HG03060 (cell line): ENCODE data around the gene HOXD10.

Experiments used
- ATAC-seq: cut with Tn5 transposase; IDR thresholded peaks from one replicate; pipeline ENCODE4 v1.9.1; 2021; ENCODE audit warnings: low read depth, moderate number of reproducible peaks; ENCODE audit not compliant: unreplicated experiment

HOXD10 gene

DNA sequence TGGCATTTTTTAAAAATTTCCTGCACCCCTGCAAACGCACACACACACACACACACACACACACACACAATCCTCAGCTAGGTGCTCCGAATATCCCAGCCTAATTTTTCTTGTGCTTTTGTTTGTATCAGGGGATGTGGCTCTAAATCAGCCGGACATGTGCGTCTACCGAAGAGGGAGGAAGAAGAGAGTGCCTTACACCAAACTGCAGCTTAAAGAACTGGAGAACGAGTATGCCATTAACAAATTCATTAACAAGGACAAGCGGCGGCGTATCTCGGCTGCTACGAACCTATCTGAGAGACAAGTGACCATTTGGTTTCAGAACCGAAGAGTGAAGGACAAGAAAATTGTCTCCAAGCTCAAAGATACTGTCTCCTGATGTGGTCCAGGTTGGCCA is 22.2 kb upstream of the HOXD10 start:
- no peak for ATAC-seq

GRCh38 chr2:176095421-176095820 is 21.2 kb upstream of the HOXD10 start:
- ATAC-seq: no peak

GRCh38 chr2:176096243-176096985 is 20.2 kb upstream of the HOXD10 start:
- ATAC-seq: no peak

DNA sequence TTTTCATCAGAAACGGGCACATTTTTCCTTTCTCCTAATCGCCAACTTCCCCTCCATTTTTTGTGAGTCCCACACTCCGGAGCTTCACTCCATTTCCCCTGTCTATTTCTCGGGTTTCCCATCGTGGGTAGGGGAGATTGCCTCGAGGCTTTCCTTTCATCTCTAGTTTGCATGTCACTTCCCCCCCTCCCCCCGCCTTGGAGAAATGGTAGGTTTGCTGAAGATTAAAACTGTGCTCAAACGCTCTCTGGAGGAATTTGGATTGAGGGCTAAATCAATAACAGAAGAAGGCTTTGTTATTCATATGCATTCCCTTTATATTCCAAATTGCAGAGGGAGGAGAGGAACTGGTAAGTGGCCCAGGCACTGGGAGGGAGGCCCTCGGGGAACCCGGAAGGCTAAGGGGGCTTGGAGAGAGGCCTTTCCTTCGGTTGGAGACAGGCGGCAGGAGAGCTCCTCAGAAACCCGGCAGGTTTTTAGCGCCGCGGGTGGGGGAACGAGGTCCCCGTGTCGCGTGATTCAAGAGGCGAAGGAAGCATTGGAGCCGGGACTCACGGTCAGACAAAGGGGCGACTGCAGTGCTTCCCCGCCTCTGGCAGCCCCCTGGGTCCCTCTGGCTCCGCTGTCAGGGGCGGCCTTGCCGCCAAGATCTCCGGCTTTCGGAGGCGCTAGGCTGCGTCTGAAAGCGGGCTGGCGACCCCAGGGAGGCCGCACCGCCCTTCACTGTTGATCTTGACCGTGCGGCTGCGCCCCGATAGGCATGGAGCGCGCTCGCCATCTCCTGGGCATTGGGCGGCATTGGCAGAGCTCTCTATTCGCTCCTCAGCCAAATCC is 19.4 kb upstream of the HOXD10 start:
- ATAC-seq: no peak

GRCh38 chr2:176097820-176098365 is 18.7 kb upstream of the HOXD10 start:
- no peak for ATAC-seq

- ATAC-seq: no peak
These were observed 18.0 kb upstream of the HOXD10 start for GRCh38 chr2:176098366-176099158.

DNA sequence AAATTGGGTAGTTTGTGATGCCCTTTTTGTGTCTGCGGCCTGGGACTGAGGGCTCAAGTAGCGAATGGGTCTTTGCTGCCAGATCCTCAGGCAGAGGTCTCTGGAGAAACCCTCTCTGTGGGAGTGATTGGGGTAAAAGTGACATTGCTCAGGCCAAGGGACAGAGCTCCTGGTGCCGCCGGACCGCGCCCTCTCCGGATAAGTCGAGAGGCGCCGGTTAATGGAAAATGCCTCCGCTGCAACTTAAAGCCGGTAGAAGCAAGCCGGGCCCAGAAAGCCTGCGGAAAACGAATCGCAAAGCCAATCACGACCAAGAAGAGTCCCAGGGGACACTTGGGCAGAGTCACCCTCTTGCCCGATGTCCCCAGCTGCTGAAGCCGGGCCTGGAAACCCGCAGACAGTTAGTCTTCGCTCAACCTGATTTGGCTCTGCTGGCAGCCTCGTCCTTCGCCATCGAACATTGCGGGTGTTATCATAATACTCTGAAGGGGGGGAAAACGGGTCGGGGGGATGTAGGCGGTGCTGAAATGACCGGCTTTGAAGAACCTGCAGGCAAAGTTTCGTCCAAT is 17.3 kb upstream of the HOXD10 start:
- no peak for ATAC-seq

DNA sequence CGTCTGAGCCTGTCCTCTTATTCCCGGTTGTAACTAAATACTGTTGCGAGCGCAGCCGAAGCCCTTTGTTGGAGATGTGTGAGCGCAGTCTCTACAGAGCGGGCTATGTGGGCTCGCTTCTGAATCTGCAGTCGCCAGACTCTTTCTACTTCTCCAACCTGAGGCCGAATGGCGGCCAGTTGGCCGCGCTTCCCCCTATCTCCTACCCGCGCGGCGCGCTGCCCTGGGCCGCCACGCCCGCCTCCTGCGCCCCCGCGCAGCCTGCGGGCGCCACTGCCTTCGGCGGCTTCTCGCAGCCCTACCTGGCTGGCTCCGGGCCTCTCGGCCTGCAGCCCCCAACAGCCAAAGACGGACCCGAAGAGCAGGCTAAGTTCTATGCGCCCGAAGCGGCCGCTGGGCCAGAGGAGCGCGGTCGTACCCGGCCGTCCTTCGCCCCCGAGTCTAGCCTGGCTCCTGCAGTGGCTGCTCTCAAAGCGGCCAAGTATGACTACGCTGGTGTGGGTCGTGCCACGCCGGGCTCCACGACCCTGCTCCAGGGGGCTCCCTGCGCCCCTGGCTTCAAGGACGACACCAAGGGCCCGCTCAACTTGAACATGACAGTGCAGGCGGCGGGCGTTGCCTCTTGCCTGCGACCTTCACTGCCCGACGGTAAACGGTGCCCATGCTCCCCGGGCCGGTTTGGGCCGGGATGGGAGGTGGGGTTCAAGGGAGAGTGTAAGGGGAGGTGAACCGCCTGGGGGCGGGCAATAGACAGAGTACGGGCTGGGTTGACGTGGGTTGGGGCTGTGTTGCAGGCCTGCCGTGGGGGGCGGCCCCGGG is 16.6 kb upstream of the HOXD10 start, which contains the start of gene HOXD12:
Gene HOXD12 (plus strand): TSS at position 68 of the 819 bp plus-strand sequence. CDS start 7 bp downstream, at position 75.
- no peak for ATAC-seq

- ATAC-seq: no peak
These were observed 15.9 kb upstream of the HOXD10 start for GRCh38 chr2:176100547-176101140.

- ATAC-seq: no peak
These were observed 15.3 kb upstream of the HOXD10 start for GRCh38 chr2:176101216-176101830.

DNA sequence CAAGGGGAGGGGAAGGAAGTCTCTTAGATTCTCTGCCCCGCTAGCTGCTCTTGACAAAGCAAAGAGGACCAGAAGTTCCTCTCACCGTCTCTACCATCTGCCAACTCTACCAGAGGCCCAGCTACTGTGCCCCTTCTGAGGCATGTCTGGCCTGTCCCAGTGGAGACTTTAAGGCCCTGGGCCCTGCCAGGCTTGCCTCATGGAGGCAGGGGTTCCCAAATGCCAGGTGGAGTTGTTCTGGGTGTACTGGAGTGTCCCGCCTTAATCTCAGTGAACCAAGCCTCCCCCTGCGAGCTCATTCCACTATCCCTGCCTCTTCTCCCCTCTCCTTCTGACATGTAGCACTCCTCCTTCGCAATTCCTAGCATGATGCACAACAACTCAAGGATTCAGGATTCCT is 14.7 kb upstream of the HOXD10 start:
- no peak for ATAC-seq

DNA sequence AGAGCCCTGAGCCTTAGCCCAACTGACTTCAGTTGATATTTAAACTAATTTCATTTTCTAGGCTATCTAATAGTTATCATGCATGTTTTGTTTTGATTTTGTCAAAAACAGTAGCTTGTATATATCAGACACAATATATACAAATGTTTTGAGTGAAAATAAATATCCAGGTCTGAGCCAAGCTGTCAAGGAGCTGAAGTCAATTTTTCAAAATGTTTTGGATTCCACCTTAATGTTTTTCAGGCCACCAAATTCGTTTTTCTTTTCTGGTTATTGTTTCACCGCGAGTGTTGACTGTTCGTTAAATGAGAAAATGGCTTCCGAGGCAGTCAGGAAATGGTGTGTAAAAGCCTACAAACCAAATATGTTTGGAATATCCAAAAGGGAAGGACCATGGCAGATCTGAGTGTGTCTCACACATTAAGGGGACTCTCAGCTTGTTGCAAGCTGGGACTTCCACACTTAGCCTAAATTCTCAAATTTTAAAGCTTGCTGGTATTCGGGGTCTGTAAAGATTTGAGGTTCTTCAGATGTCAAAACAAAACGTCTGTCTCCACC is 14.2 kb upstream of the HOXD10 start:
- no peak for ATAC-seq

GRCh38 chr2:176103194-176103593 is 13.4 kb upstream of the HOXD10 start:
- ATAC-seq: no peak

DNA sequence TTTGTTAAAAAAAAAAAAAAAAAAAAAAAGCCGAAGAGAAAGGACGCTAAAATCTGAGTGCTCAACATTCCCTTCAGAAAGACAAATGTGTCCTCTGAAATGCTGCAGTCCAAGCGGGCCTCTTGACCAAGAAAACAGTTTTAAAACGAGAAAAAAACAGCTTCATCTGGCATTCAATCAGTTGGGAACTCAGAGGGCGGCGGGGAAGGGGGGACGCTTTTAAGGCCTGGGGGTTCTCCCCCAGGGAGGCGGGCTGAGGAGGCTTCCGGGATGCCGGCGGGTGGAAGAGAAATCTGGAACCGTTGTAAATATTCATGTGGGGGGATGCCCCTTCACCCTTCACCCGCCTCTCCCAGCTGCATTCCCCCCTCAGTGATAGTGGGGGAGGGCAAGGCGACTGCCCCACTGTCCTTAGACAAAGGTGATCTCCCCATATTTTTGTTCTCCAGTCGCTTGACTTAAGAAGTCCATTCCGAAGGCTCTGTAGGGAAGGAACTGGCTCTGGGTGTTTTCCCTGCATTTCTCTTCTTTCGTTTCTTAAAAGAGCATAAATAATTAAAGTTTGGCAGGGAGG is 12.7 kb upstream of the HOXD10 start:
- no peak for ATAC-seq

DNA sequence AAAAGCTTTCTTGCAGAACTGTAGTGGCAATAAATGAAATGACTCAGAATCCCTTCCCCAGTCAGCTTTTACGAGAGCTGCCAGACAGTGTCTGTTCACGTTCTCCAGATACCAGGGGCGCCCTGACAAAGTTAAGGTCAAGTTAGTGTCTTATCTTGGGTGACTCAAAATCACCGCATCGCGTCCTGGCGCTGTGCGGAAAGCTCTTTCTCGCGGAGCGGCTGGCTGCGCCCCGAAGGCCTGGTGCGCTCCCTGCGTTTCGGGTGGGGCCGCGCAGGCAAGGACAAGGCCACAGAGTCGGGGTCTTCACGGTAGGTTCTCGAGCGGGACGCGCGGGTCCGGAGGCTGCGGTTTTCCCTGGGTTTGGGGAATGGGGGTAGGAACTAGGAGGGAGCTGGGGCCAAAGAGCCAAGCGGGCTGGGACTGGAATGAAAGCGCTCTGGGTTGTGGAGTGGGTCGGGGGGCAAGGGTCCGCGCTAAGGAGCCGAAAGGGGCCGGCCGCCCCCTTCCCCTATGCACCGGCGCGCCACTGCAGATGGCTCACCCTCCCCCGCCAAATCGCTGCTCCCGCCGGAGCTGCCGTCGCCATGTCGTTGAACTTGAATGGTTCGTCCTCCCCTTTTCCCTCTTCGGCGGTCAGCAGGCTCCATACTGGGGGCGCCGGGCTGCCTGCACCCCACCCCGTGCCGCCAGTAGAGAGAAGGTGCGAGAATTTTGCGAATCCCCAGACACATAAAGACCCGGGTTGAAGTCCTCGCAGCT is 12.1 kb upstream of the HOXD10 start:
- no peak for ATAC-seq

DNA sequence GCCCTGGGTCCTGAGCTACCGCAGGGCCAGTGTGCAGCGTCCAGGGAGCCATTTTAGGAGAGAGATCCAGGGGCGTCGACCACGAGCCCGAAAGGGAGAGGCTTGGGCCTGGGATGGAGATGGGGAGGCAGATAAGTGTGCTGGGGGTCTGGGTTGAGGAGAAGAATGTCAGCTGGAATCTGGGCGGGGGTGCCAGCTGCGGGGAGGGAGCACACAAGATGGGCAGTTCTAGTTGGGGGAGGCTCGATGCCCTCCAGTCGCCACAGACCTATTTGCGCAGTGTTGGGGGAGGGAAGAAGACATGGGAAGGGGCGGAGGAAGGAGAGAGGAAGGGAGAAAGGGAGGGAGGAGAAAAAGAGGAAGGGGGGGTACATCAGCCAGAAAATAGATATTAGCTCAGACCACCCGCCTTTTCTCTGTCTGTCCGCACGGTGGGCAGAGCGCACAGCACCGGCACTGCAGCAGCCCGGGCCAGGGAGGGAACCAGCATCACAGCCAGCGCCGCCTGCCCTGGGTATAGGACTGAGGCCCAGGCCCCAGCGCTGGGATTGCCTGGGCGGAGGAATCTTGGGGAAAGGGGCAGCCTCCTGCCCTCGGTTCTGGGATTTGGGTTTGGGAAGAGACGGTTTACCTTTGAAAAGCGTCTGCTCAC is 11.4 kb upstream of the HOXD10 start:
- no peak for ATAC-seq
